H54 (cell line): ENCODE data around the gene PSMB11.
"Not testable (repeated sequence)": the region's sequence is repeated elsewhere in the genome, so short reads cannot be mapped to it uniquely, and the experiment has no call there.

ENCODE experiments used
- DNase-seq: peaks from one replicate; pipeline ENCODE4 v3.0.0; 2011; ENCODE audit warnings: low spot score, mixed read lengths; ENCODE audit not compliant: insufficient read length
- FAIRE-seq: peaks from 3 replicates; lab custom pipeline; 2011; peaks lifted over from hg19 to GRCh38; lab: Jason Lieb, UNC
- POLR2A ChIP-seq: IDR thresholded peaks from 2 replicates; pipeline ENCODE4 v1.6.1; 2011; ENCODE audit warnings: low read depth, mild to moderate bottlenecking, low read length

Gene PSMB11, protein sequence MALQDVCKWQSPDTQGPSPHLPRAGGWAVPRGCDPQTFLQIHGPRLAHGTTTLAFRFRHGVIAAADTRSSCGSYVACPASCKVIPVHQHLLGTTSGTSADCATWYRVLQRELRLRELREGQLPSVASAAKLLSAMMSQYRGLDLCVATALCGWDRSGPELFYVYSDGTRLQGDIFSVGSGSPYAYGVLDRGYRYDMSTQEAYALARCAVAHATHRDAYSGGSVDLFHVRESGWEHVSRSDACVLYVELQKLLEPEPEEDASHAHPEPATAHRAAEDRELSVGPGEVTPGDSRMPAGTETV

DNA sequence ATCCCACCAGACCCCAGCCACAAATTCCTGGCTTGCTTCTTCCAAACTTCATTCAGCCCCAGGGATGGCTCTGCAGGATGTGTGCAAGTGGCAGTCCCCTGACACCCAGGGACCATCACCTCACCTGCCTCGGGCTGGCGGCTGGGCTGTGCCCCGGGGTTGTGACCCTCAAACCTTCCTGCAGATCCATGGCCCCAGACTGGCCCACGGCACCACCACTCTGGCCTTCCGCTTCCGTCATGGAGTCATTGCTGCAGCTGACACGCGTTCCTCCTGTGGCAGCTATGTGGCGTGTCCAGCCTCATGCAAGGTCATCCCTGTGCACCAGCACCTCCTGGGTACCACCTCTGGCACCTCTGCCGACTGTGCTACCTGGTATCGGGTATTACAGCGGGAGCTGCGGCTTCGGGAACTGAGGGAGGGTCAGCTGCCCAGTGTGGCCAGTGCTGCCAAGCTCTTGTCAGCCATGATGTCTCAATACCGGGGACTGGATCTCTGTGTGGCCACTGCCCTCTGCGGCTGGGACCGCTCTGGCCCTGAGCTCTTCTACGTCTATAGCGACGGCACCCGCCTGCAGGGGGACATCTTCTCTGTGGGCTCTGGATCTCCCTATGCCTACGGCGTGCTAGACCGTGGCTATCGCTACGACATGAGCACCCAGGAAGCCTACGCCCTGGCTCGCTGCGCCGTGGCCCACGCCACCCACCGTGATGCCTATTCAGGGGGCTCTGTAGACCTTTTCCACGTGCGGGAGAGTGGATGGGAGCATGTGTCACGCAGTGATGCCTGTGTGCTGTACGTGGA is at the start of gene PSMB11:
Gene PSMB11, plus strand, starts transcription at position 51 of the 804 bp plus-strand sequence. Its CDS starts 14 bp downstream, at position 65.
- FAIRE-seq (no peak), DNase-seq (no peak)
- TF ChIP-seq POLR2A = no peak

DNA sequence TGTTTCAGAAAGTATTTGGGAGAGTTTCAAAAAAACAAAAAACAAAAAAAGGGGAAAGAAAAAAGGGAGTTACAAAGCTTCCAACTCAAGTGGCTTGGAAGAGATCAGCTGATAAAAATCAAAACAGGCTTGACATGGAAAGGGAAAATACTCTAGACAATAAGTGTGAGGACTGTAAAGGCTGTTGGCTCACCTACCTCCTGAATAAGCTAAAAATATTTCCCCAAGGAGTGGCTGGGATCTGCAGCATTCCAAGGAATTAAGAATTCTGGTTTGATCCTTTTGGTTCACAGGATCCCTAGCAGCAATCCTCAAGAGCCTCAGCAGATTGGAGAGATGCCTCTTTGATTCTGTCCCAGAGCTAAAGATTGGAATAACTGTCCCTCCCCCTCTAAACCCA is 48.5 kb upstream of the PSMB11 start:
- TF ChIP-seq POLR2A = no peak
- FAIRE-seq = no peak
- no peak for DNase-seq

DNA sequence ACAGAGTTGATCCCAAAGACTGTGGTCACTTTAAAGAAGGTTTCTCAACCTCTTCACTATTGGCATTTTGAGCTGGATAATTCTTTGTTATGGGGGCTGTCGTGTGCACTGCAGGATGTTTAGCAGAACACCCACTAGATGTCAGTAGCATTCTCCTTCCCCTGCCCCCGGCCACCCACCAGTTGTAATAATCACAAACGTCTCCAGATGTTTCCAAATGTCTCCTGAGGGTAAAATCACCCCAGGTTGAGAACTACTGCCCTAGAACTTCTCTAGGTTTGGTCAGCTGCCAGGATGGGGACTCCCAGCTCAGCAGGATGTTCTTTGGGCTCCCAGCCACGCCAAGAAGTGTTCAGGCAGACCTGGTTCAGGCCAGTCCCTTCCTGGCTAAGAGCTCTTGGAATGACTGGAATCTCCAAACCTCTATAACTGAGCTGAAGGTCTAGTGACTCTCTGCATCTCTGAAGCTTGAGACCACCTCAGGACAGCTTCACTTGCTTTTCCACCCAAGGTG is 47.2 kb upstream of the PSMB11 start:
- TF ChIP-seq POLR2A = no peak
- DNase-seq (no peak), FAIRE-seq (no peak)

DNA sequence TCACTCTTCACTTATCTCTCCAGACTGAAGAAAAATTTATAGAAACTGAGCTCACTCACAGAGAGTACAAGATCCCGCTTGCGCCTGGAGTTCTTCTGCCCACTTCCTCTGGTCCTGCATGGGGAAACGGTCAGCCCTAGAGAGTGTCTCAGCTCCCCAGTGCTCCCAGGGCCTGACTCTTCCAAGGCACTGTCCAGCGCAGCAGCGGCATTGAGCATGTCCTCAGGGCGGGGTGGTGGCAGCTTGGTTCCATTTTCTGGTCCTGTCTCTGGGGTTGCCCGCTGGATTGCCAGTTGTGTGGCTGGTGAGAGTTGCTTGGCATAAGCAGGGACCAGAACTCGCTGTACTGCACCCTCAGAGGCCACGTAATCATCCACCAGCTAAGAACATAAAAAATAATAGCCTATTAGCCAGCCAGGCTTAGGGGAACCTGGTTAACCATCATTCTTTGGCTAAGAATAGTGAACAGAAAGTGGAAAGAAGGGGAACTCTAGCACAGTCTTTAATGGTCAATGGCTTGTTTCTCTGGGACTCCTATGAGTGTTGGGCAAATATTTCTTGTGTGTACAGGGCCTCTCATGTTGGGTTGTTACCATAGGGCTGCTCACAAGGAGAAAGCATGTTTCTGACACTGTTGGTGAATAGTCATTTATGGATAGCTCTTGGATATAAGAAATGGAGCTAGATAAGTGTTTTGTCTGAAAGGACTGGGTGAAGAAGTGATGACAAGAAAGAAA is 46.0 kb upstream of the PSMB11 start:
- no peak for TF ChIP-seq POLR2A
- no peak for DNase-seq
- FAIRE-seq = no peak

DNA sequence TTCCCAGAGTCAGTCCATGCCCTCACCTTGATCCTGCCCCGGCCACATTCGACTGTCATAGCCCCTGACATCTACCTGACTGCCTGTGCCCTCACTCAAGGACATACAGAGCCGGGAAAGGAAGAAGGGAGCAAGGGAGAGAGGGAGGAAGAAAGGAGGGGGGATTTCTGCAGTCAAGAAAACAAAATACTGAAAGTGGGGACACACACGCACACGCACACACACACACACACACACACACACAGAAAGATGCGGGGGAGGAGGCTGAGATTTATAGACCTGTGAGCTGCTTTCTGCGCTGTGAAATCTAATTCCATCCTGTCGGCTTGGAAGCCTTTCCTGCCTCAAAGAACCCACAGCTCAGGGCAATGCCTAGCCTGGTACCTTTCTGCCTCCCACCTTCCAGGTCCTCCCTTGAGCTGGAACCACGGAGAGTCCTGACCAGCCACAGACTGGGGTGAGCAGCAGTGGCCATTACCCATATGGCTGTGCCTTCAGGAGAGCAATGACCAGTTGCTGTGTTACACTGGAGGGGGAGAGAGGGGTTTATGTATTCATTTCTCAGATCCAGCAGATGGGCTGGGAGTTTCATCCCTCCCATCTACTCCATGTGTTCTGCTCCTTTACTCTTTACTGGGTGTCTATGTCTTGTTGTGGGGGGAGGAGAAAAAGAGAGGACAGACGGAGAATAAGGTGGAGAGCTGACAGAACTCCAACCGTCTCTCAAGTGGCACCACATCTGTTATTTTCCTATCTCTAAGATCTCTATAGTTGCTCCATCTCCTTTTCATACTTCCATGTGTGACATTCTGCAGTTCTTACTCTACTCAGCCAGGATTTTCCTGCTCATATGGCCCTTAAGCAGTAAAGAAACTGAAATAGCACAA is 45.0 kb upstream of the PSMB11 start:
- no peak for FAIRE-seq
- no peak for DNase-seq
- no peak for TF ChIP-seq POLR2A

DNA sequence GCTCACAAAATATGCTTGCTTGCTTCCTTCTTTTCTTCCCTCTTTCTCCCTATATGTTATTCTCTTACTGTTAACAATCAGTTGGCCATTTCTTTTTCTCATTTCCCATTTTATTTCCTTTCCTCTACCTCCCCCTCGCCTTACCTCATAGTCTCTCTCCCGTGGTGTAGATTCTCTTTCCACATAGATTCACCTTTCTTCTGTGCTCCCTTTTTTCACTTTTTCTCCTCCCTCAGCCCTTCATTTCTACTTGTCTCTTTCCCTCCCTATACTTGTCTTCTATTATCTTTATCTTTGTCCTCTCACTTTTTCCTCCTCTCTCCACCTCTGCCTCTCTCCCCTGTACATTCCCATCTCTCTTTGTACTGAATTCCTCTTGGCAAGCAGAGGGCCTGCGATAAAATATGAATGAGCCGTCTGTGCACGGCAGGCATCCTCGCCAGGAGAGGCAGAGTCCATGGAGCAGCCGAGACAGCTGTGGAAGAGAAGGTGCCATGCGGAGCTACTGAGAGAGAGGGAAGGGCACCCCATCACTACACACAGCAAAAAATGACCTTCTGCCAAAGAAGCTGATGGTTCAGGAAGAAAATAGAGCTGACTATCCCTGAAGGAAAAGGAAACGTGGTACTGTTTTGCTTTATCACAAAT is 44.2 kb upstream of the PSMB11 start:
- no peak for TF ChIP-seq POLR2A
- FAIRE-seq (no peak), DNase-seq (no peak)

DNA sequence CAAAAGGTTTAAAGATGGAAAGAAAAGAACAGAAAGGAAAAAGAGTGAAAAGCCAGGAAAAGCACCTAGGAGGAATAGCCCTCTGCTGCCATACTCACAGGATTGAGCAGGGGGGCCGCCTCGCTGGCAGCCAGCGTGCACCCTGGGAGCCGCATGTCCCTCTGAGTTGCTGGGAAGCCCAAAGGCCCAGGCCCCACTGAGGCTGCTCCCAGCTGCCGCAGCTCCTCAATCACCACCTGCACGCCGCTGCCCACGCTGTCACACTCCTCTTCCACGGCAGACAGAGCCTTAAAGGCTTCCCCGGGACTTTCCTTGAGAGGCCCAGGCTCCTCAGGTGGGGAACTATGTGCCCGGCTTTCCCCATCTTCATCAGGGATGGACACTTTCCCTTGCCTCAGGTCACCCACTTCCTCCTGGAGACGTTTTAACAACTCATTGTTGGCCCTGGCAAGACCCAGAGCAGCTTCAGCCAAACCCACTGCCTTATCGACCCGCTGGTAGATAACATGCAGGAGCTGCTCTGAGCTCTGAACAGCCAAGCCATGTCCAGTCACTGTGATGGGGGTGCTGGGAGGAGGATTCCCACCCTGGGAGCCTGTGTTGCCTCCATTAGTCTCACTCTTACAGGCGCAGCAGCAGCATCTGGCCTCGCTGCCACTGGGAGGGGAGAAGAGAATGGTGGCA is 43.5 kb upstream of the PSMB11 start:
- DNase-seq = no peak
- no peak for FAIRE-seq
- TF ChIP-seq POLR2A = no peak

DNA sequence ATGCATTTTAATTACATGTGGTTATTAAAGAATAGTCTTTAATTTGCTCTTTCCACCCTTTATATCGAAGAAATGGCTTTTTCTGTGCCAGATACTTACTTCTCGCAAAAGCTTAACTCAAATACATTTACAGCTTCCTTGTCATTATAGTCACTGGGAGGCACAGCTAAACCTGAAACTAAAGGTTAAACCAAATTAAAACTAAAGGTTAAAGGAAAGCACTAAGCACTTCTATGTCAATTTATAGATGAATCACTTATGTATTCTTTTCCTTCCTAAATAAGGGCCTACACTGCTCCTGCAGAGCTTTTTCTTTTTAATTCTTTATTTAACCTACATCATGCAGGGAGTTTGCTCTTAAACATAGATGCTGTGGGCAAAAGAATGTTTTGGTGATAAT is 41.2 kb upstream of the PSMB11 start:
- FAIRE-seq (no peak), DNase-seq (no peak)
- no peak for TF ChIP-seq POLR2A

DNA sequence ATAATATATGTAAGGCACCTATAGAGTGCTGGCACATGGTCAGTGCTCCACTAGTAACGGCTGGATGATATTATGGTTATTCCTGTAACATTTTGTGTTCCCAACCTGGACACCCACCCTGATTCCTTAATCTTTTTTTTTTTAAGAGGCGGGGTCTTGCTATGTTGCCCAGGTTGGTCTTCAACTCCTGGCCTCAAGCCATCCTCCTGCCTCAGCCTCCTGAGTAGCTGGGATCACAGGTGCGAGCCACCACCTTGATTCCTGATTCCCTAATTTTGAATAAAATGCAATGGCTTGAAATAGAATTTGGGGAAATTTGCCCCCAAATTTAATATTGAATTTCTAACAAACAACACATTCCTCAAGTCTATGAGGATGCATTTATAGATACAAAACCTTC is 39.4 kb upstream of the PSMB11 start:
- FAIRE-seq (no peak), DNase-seq (no peak)
- no peak for TF ChIP-seq POLR2A

DNA sequence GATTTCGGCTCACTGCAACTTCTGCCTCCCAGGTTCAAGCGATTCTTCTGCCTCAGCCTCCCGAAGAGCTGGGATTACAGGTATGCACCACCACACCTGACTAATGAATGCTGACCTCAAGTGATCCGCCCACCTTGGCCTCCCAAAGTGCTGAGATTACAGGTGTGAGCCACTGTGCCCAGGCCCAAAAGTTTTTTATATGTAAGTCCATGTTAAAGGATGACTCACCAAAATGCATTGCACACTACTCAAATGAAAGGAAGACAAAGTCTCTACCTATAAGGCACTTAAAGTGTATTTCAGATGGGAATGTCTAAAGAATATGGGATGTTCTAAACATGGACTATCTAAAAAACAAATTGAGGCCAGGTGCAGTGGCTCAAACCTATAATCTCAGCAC is 37.7 kb upstream of the PSMB11 start:
- FAIRE-seq, DNase-seq: not testable (repeated sequence)

DNA sequence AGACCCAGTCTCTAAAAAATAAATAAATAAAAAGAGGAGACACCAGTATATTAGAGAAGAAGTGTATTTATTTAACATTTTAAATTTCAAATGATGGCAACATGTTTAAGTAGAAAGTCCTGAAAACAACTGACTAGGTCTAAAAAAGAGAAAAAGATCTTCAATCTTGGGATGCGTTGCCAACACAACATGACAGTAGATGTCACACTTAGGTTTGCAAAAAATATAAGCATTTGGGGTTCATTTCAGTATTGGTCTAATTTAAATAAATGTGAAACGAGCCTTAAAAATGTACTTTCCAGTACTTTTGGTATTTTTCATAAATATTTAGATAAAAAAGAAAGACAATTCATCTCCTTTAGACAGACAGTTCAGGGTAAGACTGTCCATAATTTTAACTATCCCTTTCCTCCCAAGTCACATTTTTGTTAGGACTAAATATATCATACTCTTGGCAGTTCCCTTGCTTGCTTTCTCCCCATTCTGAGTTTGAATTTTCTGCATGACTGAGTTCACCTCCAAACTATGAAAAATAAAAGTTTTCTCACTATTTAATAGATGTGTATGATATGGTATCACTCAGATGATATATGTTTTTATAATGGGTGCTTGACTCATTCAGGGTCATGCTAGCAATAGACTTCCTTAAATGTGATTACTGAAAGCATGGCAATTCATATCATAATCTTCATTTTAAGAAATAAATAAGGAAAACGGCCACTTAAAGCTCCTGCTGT is 36.4 kb upstream of the PSMB11 start:
- no peak for TF ChIP-seq POLR2A
- FAIRE-seq (no peak), DNase-seq (no peak)

DNA sequence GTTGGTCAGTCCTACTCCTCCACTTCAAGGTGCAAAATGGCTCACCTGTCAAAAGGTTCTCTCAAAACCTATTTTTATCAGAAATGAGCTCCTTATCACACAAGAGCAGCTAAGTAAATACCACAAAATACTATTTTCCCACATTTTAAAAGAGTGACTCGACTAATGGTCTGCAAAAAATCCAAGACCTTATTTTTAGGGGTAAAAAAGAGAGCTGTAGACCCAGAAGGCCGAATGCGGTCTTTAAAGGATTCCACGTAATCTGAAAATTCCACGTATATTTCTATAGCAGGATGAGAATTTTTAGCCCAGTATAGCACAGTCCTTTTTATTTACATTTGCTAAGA is 35.9 kb upstream of the PSMB11 start:
- FAIRE-seq (no peak), DNase-seq (no peak)
- TF ChIP-seq POLR2A = no peak
